Fibroblast of mammary gland (primary cell): ENCODE measurements around the gene POLDIP2.
A peak's percentile ranks its signal among the peaks of the same experiment; 100 is the strongest.

ENCODE experiments used
- DNase-seq: peaks from one replicate; pipeline ENCODE4 v3.0.0-alpha.2; 2010; ENCODE audit warnings: low read depth
- H3K4me3 ChIP-seq: 2 replicates; pipeline ENCODE4 v1.5.1; 2011; ENCODE audit warnings: low read depth, mild to moderate bottlenecking, low read length, moderate library complexity; ENCODE audit not compliant: control insufficient read depth
- CTCF ChIP-seq: conservative IDR thresholded peaks from 2 replicates; pipeline ENCODE4 v1.5.1; 2011; ENCODE audit warnings: low read depth, low read length, inconsistent platforms; ENCODE audit not compliant: control insufficient read depth, insufficient read depth

Gene POLDIP2

GRCh38 chr17:28371245-28372202 is 14.2 kb upstream of the POLDIP2 start, which contains the start of gene SARM1:
SARM1 (plus strand) TSS chr17:28371694; CDS start chr17:28372033, 339 bp downstream.
- peak within 1 kb of the TSS; percentile 60 for H3K4me3 ChIP-seq
- no peak for TF ChIP-seq CTCF
- DNase-seq = peak; percentile 69

GRCh38 chr17:28370744-28371103 is 13.4 kb upstream of the POLDIP2 start:
- no peak for DNase-seq
- no peak for TF ChIP-seq CTCF
- no peak overlapping the region for H3K4me3 ChIP-seq

- TF ChIP-seq CTCF = no peak
- H3K4me3 ChIP-seq = peak within 1 kb of the TSS; percentile 60
- DNase-seq = no peak
These were observed 12.9 kb upstream of the POLDIP2 start, which contains the start of gene VTN for GRCh38 chr17:28370035-28370743. VTN (minus strand) TSS chr17:28370307; CDS start chr17:28370203, 104 bp downstream.

- no peak overlapping the region for H3K4me3 ChIP-seq
- no peak for TF ChIP-seq CTCF
- no peak for DNase-seq
These were observed 12.3 kb upstream of the POLDIP2 start for GRCh38 chr17:28369684-28370034.

- no peak for TF ChIP-seq CTCF
- no peak overlapping the region for H3K4me3 ChIP-seq
- DNase-seq = no peak
These were observed 11.8 kb upstream of the POLDIP2 start for GRCh38 chr17:28368915-28369683.

GRCh38 chr17:28368306-28368831 is 11.0 kb upstream of the POLDIP2 start:
- no peak for DNase-seq
- TF ChIP-seq CTCF = no peak
- no peak overlapping the region for H3K4me3 ChIP-seq
